HG03097 (cell line): ENCODE results near the gene OTUD1.
A peak's percentile ranks its signal among the peaks of the same experiment; 100 is the strongest.
"Not testable (repeated sequence)": the region's sequence is repeated elsewhere in the genome, so short reads cannot be mapped to it uniquely, and the experiment has no call there.

Source experiments
- ATAC-seq: cut with Tn5 transposase; IDR thresholded peaks from one replicate; pipeline ENCODE4 v1.9.1; 2021; ENCODE audit not compliant: unreplicated experiment, low FRiP score

OTUD1 gene, protein sequence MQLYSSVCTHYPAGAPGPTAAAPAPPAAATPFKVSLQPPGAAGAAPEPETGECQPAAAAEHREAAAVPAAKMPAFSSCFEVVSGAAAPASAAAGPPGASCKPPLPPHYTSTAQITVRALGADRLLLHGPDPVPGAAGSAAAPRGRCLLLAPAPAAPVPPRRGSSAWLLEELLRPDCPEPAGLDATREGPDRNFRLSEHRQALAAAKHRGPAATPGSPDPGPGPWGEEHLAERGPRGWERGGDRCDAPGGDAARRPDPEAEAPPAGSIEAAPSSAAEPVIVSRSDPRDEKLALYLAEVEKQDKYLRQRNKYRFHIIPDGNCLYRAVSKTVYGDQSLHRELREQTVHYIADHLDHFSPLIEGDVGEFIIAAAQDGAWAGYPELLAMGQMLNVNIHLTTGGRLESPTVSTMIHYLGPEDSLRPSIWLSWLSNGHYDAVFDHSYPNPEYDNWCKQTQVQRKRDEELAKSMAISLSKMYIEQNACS

GRCh38 chr10:23438547-23439451 lies at the start of gene OTUD1:
Gene OTUD1, plus strand, starts transcription at chr10:23439075. Its CDS starts 383 bp downstream, at chr10:23439458.
- peak; percentile 83 for ATAC-seq

DNA sequence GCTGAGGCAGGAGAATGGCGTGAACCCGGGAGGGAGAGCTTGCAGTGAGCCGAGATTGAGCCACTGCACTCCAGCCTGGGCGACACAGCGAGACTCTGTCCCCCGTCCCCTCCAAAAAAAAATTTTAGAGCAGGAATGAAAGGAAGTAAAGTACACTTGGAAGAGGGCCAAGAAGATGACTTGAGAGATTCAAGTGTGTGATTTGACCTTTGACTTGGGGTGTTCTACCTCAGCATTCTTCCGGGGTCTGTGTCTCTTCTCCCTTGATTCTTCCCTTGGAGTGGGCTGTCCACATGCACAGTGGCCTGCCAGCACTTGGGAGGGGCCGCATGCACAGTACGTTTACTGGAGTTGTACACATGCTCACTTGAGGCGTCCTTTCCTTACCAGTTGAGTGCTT lies 48.5 kb upstream of the OTUD1 start:
- ATAC-seq: not testable (repeated sequence)

GRCh38 chr10:23390809-23391208 lies 48.1 kb upstream of the OTUD1 start:
- no peak for ATAC-seq

GRCh38 chr10:23391821-23392220 lies 47.1 kb upstream of the OTUD1 start:
- no peak for ATAC-seq

DNA sequence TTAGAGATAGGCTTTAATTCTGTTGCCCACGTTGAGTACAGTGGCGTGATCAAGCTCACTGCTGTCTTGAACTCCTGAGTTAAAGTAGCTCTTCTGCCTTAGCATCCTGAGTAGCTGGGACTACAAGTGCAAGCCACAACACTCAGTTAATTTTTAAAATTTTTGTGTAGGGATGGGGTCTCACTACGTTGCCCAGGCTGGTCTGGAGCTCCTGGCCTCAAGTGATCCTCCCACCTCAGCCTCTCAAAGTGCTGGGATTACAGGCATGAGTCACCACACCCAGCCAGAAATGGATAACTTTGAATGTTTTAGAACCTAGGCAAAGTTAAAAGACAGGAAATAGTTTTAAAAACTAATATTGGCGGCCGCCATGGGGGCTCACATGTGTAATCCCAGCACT lies 43.9 kb upstream of the OTUD1 start:
- no peak for ATAC-seq

DNA sequence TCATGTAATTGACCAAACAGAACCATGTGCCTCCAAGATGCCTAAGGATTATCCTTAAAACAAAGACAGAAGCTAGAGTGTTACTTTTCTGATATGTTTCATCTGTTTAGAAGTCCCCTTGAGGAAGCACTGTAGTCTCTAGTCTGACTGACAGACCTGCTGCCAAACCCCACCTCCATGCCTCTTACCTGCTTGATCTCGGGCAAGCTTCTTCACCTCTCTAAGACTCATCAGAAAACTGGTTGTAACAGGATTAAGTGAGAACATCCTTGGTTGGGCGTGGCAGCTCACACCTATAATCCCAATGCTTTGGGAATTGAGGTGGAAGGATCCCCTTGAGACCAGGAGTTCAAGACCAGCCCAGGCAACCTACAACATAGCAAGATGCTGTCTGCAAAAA lies 42.2 kb upstream of the OTUD1 start:
- no peak for ATAC-seq

GRCh38 chr10:23399701-23400144 lies 39.2 kb upstream of the OTUD1 start:
- ATAC-seq: no peak

- ATAC-seq: no peak
Measured at GRCh38 chr10:23402856-23403255, 36.0 kb upstream of the OTUD1 start.

DNA sequence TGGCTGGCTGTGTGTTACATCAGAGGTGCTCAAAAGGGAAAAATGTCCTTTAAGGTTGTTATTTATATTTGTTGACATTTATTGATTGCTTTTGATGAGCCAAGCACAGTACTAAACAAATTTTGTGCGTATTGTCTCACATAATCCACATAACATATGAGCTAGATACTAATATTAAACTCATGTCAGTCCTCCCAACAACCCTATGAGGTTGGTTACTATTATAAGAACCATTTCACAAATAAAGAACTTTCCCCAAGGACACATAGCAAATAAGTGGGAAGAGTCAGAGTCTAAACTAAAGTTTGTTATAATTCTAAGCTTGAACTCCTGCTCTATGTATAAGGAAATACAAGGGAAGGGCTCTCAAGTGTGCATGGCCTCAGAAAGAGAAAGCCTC lies 35.6 kb upstream of the OTUD1 start:
- ATAC-seq: no peak

DNA sequence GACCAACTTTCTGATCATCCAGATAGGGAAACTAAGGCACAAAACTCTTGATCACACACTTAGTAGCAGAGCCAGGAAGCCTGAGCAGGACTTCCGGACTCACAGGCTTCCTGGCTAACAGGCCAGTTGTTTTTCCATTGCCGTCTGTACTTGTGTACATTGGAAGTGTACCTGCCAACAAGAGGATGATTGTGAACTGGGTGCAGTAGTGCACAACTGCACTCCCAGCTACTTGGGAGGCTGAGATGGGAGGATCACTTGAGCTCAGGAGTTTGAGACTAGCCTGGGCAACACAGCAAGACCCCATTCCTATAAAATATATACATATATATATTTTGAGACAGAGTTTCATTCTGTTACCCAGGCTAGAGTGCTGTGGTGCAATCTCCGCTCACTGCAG lies 35.2 kb upstream of the OTUD1 start:
- no peak for ATAC-seq

GRCh38 chr10:23404461-23404980 lies 34.4 kb upstream of the OTUD1 start:
- no peak for ATAC-seq

- ATAC-seq: no peak
Measured at GRCh38 chr10:23405540-23405939, 33.3 kb upstream of the OTUD1 start.

DNA sequence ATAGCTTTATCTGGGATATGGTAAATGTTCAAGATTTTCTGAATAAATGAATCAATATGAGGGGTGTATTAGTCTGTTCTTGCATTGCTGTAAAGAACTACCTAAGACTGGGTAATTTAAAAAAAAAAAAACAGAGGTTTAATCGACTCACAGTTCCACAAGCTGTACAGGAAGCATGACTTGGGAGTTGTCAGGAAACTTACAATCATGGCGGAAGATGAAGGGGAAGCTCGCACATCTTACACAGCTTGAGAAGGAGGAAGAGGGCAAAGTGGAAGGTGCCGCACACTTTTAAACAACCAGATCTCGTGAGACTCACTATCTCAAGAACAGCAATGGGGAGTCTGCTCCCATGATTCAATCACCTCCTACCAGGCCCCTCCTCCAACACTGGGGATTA lies 32.5 kb upstream of the OTUD1 start:
- no peak for ATAC-seq

DNA sequence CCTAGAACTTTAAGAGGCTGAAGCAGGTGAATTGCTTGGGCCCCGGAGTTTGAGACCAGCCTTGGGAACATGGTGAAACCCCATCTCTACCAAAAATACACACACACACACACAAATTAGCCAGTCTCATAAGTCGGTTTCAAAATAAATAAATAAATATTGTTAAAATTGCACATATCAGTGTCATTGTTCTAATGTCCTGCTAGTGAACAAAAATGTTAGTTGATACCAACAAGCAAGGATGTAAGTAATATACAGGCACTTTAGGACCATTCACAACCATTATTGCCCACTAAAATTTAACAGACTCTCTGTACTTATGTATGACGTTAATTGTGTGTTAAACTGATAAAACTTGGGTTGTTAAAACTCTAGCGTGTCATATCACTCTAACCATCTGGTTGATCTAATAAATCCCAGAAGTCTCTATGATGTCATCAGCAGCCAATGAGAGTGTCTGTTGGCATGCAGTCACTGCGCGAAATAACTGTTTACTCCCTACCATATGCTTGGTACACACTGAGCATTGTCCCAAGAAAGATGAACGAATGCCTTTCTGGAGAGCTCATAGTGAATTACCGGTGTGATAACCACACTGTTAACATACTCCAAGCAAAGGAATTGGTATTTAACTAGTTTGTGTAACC lies 30.4 kb upstream of the OTUD1 start:
- no peak for ATAC-seq

DNA sequence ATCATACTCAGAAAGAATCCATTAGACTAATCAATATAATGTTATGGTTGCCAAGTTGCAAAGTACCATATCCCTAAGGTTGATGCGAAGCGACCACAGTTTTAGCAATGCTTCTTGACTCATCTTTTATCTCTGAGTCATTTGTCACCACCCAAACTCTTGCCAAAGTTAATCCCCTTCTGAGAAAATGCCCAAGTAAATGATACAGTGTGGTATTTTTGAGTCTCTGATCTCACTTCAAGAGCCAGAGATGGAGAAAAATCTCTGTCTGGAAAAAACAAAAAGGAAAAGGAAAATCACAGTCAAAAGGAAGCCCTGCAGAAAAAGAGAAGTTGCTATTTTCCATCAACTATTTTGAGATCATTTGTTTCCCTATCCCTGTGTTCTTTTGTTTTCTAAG lies 26.7 kb upstream of the OTUD1 start:
- ATAC-seq: no peak

- ATAC-seq: peak; percentile 83
Measured at GRCh38 chr10:23413629-23414089, 25.2 kb upstream of the OTUD1 start.

- no peak for ATAC-seq
Measured at GRCh38 chr10:23414658-23415057, 24.2 kb upstream of the OTUD1 start.

- ATAC-seq: no peak
Measured at GRCh38 chr10:23417254-23417653, 21.6 kb upstream of the OTUD1 start.

DNA sequence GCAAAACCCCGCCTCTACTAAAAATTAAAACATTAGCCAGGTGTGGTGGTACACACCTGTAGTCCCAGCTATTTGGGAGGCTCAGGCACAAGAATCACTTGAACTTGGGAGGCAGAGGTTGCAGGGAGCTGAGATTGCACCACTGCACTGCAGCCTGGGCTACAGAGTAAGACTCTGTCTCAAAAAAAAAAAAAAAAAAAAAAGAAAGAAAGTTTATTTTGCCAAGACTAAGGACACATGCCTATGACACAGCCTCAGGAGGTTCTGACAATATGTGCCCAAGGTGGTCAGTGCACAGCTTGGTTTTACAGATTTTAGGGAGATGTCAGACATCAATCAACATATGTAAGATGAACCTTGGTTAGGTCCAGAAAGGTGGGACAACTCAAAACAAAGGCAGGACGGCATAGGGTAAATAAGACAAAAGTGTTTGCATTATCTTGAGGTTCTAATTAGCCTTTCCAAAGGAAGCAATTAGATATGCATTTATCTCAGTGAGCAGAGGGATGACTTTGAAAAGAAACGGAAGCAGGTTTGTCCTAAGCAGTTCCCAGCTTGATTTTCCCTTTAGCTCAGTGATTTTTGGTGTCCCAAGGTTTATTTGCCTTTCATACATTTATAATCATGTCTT lies 20.7 kb upstream of the OTUD1 start:
- ATAC-seq: no peak

DNA sequence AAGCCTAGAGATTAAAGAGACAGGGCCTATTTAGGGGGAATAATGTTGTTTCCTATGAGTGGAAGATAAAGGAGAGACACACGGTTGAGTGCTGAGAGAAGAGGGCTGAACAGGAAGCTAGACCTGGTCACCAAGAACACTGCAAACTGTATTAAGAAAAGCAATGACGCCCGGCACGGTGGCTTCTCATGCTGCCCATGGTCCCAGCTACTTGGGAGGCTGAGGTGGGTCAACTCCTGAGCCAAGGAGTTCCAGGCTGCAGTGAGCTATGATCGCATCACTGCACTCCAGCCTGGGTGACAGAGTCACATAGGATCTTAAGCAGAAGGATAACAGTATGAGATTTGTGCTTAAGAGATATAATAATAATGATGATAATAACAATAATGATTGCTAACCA lies 19.7 kb upstream of the OTUD1 start:
- ATAC-seq: no peak
